H1 (cell line): Measurements from ENCODE around the gene RPL18A. TPM values are rescaled to one million over a fixed set of nuclear protein-coding genes. Genes with fewer than 3 reads are reported as not detected.
A peak's percentile ranks its signal among the peaks of the same experiment; 100 is the strongest.

Experiments
- BCL11A ChIP-seq, 2 experiments: IDR thresholded peaks; one replicate each; pipeline ENCODE4 v1.6.1; 2011; ENCODE audit warnings: low read depth in 2 of 2, low read length in 2 of 2, mild to moderate bottlenecking in 2 of 2
- CBX5 ChIP-seq: fragments of 300-800, 300-1000 bp; sonication (generic); IDR thresholded peaks from 2 replicates; pipeline ENCODE4 v1.7.1; 2016; ENCODE audit warnings: antibody characterized with exemption, low read length, low read depth
- CTCF ChIP-seq, 3 experiments: IDR thresholded peaks; 1 replicate in 2 of 3; 2 replicates in 1 of 3; pipeline versions ENCODE4 v1.5.1 to v1.6.1; 2011; ENCODE audit warnings: low read length in 3 of 3, mild to moderate bottlenecking in 3 of 3, inconsistent platforms in 2 of 3, low read depth in 1 of 3, moderate library complexity in 1 of 3; ENCODE audit not compliant: insufficient read depth in 1 of 3; ENCODE audit errors: control extremely low read depth in 1 of 3
- MAFK ChIP-seq: IDR thresholded peaks from 2 replicates; pipeline ENCODE4 v1.6.1; 2012; ENCODE audit warnings: low read depth, mild to moderate bottlenecking, improper control_type of control experiment, low read length
- NRF1 ChIP-seq: IDR thresholded peaks from 2 replicates; pipeline ENCODE4 v1.6.1; 2011; ENCODE audit warnings: mild to moderate bottlenecking, low read depth, low read length, improper control_type of control experiment
- PHF8 ChIP-seq: fragments of 200-600 bp; sonication (generic); conservative IDR thresholded peaks from 2 replicates; pipeline ENCODE4 v1.7.1; 2012; ENCODE audit warnings: low read depth, mild to moderate bottlenecking, inconsistent platforms, low read length, moderate library complexity
- POLR2A ChIP-seq, 2 experiments: IDR thresholded peaks; 1 replicate in 1 of 2; 2 replicates in 1 of 2; pipeline ENCODE4 v1.6.1; 2011; ENCODE audit warnings: low read depth in 2 of 2, low read length in 2 of 2, mild to moderate bottlenecking in 2 of 2; ENCODE audit errors: control extremely low read depth in 1 of 2
- RAD21 ChIP-seq, 2 experiments: IDR thresholded peaks in 1 of 2; conservative IDR thresholded peaks in 1 of 2; 2 replicates each; pipeline ENCODE4 v1.6.1; 2011; ENCODE audit warnings: low read depth in 2 of 2, low read length in 2 of 2, improper control_type of control experiment in 1 of 2, inconsistent platforms in 1 of 2, mild to moderate bottlenecking in 1 of 2, moderate library complexity in 1 of 2
- SP2 ChIP-seq: IDR thresholded peaks from 2 replicates; pipeline ENCODE4 v1.6.1; 2012; ENCODE audit warnings: mild to moderate bottlenecking, low read length, inconsistent platforms
- YY1 ChIP-seq: IDR thresholded peaks from 2 replicates; pipeline ENCODE4 v1.6.1; 2011; ENCODE audit warnings: low read depth, mild to moderate bottlenecking, low read length
- ZNF274 ChIP-seq: IDR thresholded peaks from 2 replicates; pipeline ENCODE4 v1.7.0; 2012; ENCODE audit warnings: low read length, borderline replicate concordance; ENCODE audit errors: extremely low read depth
- polyA plus RNA-seq, 7 experiments: library from polyadenylated mRNA; depleted of rRNA in 3 of 7; stranded (reverse) in 5 of 7; unstranded in 2 of 7; fragments of >200 nt in 5 of 7; fragments of 200-250 nt in 2 of 7; gene quantifications; 1 replicate in 5 of 7; 2 replicates in 1 of 7; 4 replicates in 1 of 7; pipeline versions ENCODE4 v1.2.1 to v1.2.3, GENCODE V29; 2011 to 2013; ENCODE audit warnings: missing spikeins in 2 of 7, mixed read lengths in 2 of 7
- total RNA-seq: library from RNA; stranded (reverse); fragmentation: NEBNext Ultra II Directional; extraction: Animal tissue kit (Norgen Biotek cat#: 25700); gene quantifications from 2 replicates; pipeline ENCODE4 v1.2.1, GENCODE V29; 2021

RPL18A gene
- total and polyA plus RNA-seq, 2 of the 8 experiments (the other 6 are each of a cell fraction or from before 2014, with no cell fraction given): 2,749 to 3,938 TPM

- TF ChIP-seq CTCF (IDR thresholded peaks at IDR 0.05; ENCODE audit: control extremely low read depth in 1 of 3, insufficient read depth in 1 of 3, low read depth in 1 of 3, low read length in 3 of 3) (peak; percentile 81 to 93 (median 82)), CBX5 (no peak), PHF8 (peak; percentile 93), RAD21 (IDR thresholded peaks at IDR 0.05 in 1 of 2, conservative IDR thresholded peaks at IDR 0.05 in 1 of 2; ENCODE audit: low read depth in 2 of 2, low read length in 2 of 2) (peak; percentile 76 to 79), BCL11A (IDR thresholded peaks at IDR 0.05; ENCODE audit: low read depth in 2 of 2, low read length in 2 of 2) (no peak), ZNF274 (no peak), NRF1 (0 out of 2 replicates have a peak, but pooled peaks have one; percentile 11), SP2 (peak; percentile 88), MAFK (no peak), POLR2A (IDR thresholded peaks at IDR 0.05; ENCODE audit: control extremely low read depth in 1 of 2, low read depth in 2 of 2, low read length in 2 of 2) (peak; percentile 85 to 97), YY1 (peak; percentile 86)
Observed at GRCh38 chr19:17859533-17860330, at the start of gene RPL18A (continued).
